Gastroesophageal sphincter (tissue), 4 donors: ENCODE results near the gene FANCC. TPM values are rescaled to one million over a fixed set of nuclear protein-coding genes. Genes with fewer than 3 reads are reported as not detected.
A peak's percentile ranks its signal among the peaks of the same experiment; 100 is the strongest.

ENCODE experiments used
- ATAC-seq: fragments of 150-250 bp; one replicate; pipeline ENCODE4 v1.9.1; 2016; ENCODE audit warnings: mild to moderate bottlenecking, moderate library complexity
- H3K27ac ChIP-seq, 4 donors: fragments of 200-600 bp; sonication (generic) in 3 of 4; 1 replicate in 3 of 4; 2 replicates in 1 of 4; pipeline ENCODE4 v1.5.1; 2016 to 2019
- H3K27me3 ChIP-seq: fragments of 200-600 bp; sonication (generic); one replicate; pipeline ENCODE4 v1.5.1; 2019
- H3K36me3 ChIP-seq, 2 donors: fragments of 200-600 bp; sonication (generic); one replicate each; pipeline ENCODE4 v1.5.1; 2019; ENCODE audit warnings: control low read depth in 1 of 2
- H3K4me1 ChIP-seq, 3 donors: fragments of 200-600 bp; sonication (generic); 1 replicate in 2 of 3; 2 replicates in 1 of 3; pipeline ENCODE4 v1.5.1; 2016 to 2019; ENCODE audit warnings: control low read depth in 2 of 3
- H3K4me3 ChIP-seq, 2 donors: fragments of 200-600 bp; sonication (generic); one replicate each; pipeline ENCODE4 v1.5.1; 2019; ENCODE audit warnings: mild to moderate bottlenecking in 1 of 2, moderate library complexity in 1 of 2
- H3K9me3 ChIP-seq, 3 donors: fragments of 200-600 bp; sonication (generic); one replicate each; pipeline ENCODE4 v1.5.1; 2017 to 2019; ENCODE audit warnings: control low read depth in 2 of 3
- EP300 ChIP-seq: sonication (generic); formaldehyde crosslinking; IDR thresholded peaks from one replicate; pipeline ENCODE4 v1.6.1; 2017; ENCODE audit warnings: antibody characterized with exemption, mild to moderate bottlenecking
- POLR2A ChIP-seq, 2 donors: fragments of 450-650 bp; IDR thresholded peaks; one replicate each; pipeline ENCODE4 v1.6.1; 2017; ENCODE audit warnings: antibody characterized with exemption in 2 of 2, mild to moderate bottlenecking in 2 of 2, moderate library complexity in 1 of 2
- POLR2AphosphoS5 ChIP-seq: sonication (generic); formaldehyde crosslinking; IDR thresholded peaks from one replicate; pipeline ENCODE4 v1.6.1; 2017; ENCODE audit warnings: antibody characterized with exemption
- WGBS, 2 donors: methylation state at CpG; one replicate each; pipeline ENCODE4 v1.1.5; 2018; ENCODE audit warnings: low coverage in 1 of 2; 5-methylcytosine and 5-hydroxymethylcytosine counted together
- total RNA-seq, 4 donors: library from RNA; depleted of rRNA; stranded (reverse); fragments of >200 nt; gene quantifications; one replicate each; pipeline ENCODE4 v1.1.0, GENCODE V29; 2016
- TF ChIP-seq, protein P1 (sequence below), 4 experiments: fragments of 200-600 bp in 2 of 4; fragments of 450-650 bp in 2 of 4; sonication (generic) in 1 of 4; IDR thresholded peaks; one replicate each; pipeline ENCODE4 v1.5.1; 2017 to 2019; ENCODE audit warnings: antibody characterized with exemption in 4 of 4, mild to moderate bottlenecking in 2 of 4, moderate library complexity in 2 of 4

FANCC gene
- total RNA-seq, 4 donors from 2014 or later = 4.9 to 9.4 (median 7.4) TPM

DNA sequence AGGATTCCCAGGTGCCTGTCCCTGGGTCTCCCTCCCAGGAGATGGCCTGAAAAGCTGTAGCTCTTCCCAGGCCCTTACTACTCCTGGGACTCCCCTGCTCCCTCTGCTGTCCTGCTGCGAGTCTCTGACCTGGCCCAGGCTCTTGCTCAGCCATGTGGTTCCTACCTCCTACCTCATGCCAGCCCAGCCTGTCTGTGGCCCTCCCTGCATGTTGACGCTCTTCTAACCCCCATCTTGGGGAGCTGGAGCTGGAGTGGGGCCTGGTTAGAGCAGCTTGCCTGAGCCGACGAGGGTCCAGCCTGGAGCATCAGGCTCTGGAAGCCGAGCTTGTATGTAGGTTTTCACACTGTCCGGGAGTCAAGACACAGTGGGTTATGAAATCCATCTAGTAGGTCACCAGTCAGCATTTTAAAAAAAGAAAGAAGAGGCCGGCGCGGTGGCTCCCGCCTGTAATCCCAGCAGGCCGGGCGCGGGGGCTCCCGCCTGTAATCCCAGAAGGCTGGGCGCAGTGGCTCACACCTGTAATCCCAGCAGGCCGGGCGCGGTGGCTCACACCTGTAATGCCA is 244.4 kb downstream of the FANCC start:
- WGBS, 2 donors = 54 to 80% methylated on average over 1 to 3 of the region's 18 CpGs
- TF ChIP-seq POLR2A (IDR thresholded peaks at IDR 0.05) = no peak
- TF ChIP-seq, protein P1, sequence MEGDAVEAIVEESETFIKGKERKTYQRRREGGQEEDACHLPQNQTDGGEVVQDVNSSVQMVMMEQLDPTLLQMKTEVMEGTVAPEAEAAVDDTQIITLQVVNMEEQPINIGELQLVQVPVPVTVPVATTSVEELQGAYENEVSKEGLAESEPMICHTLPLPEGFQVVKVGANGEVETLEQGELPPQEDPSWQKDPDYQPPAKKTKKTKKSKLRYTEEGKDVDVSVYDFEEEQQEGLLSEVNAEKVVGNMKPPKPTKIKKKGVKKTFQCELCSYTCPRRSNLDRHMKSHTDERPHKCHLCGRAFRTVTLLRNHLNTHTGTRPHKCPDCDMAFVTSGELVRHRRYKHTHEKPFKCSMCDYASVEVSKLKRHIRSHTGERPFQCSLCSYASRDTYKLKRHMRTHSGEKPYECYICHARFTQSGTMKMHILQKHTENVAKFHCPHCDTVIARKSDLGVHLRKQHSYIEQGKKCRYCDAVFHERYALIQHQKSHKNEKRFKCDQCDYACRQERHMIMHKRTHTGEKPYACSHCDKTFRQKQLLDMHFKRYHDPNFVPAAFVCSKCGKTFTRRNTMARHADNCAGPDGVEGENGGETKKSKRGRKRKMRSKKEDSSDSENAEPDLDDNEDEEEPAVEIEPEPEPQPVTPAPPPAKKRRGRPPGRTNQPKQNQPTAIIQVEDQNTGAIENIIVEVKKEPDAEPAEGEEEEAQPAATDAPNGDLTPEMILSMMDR (IDR thresholded peaks at IDR 0.05) = peak in 3 of 4 experiments; percentile 22 to 48 (median 31)
- TF ChIP-seq POLR2AphosphoS5 = no peak
- no peak for TF ChIP-seq EP300
- H3K9me3 ChIP-seq = no peaks in the 10 kb centered on the region
- no peaks in the 10 kb centered on the region for H3K27me3 ChIP-seq
- H3K36me3 ChIP-seq = peaks cover 0 to 23% of the 10 kb centered on the region in 2 donors
- peak overlapping the region in 3 of 4 donors; percentile 66 to 89 (median 87) for H3K27ac ChIP-seq
- ATAC-seq = peak; percentile 57
- H3K4me1 ChIP-seq = peaks cover 17 to 100% (median 71%) of the 10 kb centered on the region in 3 donors
- H3K4me3 ChIP-seq = no peak overlapping the region

DNA sequence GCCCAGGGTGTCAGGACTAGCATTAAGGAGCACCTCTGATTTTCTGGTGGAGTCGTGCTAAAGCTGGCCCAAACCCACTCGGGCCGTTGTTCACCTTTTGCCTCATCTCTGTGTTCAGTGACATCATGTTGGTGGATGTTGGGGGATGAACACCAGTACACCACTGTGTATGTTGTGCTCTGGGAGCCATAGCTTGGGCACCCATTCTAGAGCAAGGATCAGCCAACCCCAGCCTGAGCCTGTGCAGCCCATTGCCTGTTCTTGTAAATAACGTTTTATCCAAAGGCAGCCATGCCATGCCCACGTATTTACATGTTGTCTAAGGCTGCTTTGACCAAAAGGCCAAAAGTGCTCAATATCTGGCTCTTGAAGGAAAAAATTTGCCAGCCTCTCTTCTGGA is 245.6 kb downstream of the FANCC start:
- Histone ChIP-seq H3K36me3 (peaks cover 0 to 32% of the 10 kb centered on the region in 2 donors), H3K27ac (peak overlapping the region; percentile 8 to 89 (median 78)), H3K4me3 (no peak overlapping the region), H3K4me1 (peaks cover 15 to 100% (median 59%) of the 10 kb centered on the region in 3 donors), H3K9me3 (no peaks in the 10 kb centered on the region), H3K27me3 (no peaks in the 10 kb centered on the region)
- TF ChIP-seq EP300 (no peak), POLR2AphosphoS5 (no peak), POLR2A (IDR thresholded peaks at IDR 0.05) (no peak)
- TF ChIP-seq, protein P1 (IDR thresholded peaks at IDR 0.05) = no peak
- 50 to 80% methylated on average over 2 to 5 of the region's 5 CpGs for WGBS, 2 donors
- no peak for ATAC-seq

DNA sequence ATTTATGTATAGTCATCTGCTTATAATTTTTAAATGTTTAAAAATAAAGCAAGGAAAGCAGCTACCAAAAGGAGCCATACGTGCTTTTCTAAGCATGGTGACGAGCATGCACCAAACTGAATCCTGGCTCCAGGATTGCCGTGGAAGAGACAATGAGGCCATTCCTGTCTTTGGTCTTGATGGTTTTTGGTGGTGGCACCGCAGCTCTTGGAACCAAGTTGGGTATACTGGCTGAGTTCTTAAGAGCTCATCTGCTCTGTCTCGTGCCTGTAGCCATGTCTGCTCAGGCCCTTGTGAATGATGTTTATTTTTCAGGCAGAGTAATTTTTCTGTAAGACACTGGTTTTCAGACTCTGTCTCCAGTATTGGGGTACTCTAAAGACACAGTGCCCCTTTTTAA is 246.1 kb downstream of the FANCC start:
- TF ChIP-seq EP300 = no peak
- TF ChIP-seq, protein P1 (IDR thresholded peaks at IDR 0.05) = no peak
- TF ChIP-seq POLR2A (IDR thresholded peaks at IDR 0.05) = no peak
- H3K36me3 ChIP-seq = peaks cover 0 to 37% of the 10 kb centered on the region in 2 donors
- peaks cover 12 to 100% (median 54%) of the 10 kb centered on the region in 3 donors for H3K4me1 ChIP-seq
- H3K27me3 ChIP-seq = no peaks in the 10 kb centered on the region
- no peak overlapping the region for H3K4me3 ChIP-seq
- H3K9me3 ChIP-seq = no peaks in the 10 kb centered on the region
- 29 to 66% methylated on average over 4 to 5 of the region's 5 CpGs for WGBS, 2 donors
- H3K27ac ChIP-seq = peak overlapping the region; percentile 8 to 89 (median 78)
- ATAC-seq = no peak

DNA sequence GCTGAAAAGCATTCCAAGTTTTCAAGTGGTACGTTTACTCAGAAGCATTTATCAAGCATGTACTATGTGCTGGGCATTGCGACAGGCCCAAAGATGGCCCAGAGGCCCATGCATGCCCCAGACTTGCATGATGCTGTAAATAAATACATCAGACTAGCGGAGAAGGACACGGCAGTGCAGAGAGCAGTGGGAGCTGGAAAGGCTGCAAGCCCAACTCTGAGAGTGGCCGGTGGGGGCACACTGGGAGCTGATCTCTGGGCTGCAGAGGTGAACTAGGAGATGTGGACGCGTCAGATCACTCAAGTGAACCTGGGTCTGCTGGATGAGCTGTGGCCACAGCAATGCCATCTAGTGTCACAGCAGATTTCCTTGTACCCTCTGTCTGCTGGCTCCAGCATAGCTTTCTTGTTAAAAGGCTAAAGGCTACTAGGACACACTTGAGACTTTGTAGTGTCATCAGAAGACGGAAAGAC is 246.9 kb downstream of the FANCC start:
- no peaks in the 10 kb centered on the region for H3K27me3 ChIP-seq
- ATAC-seq = no peak
- H3K4me1 ChIP-seq = peaks cover 17 to 100% (median 51%) of the 10 kb centered on the region in 3 donors
- no peaks in the 10 kb centered on the region for H3K9me3 ChIP-seq
- H3K36me3 ChIP-seq = peaks cover 0 to 37% of the 10 kb centered on the region in 2 donors
- WGBS, 2 donors = 19 to 28% methylated on average over 7 to 8 of the region's 8 CpGs
- H3K27ac ChIP-seq = peak overlapping the region in 3 of 4 donors; percentile 31 to 89 (median 87)
- no peak overlapping the region for H3K4me3 ChIP-seq
- TF ChIP-seq POLR2AphosphoS5 (peak; percentile 31), POLR2A (IDR thresholded peaks at IDR 0.05) (no peak), EP300 (no peak)
- TF ChIP-seq, protein P1 (IDR thresholded peaks at IDR 0.05) = peak in 1 of 4 experiments; percentile 12

DNA sequence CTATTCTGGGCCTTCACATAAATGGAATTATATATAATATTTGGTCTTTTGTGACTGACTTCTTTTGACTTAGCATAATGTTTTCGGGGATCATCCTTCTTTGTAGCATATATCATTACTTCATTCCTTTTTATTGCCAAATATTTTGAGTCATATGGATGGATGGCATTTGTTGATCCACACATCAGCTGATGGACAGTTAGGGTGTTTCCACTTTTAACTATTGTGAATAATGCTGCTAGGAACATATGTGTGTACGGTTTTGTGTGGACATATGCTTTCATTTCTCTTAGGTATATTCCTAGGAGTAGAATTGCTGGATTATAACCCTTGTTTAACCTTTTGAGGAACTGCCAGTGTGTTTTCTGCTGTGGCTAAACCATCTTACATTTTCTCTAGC is 249.6 kb downstream of the FANCC start:
- Histone ChIP-seq H3K27ac (peak overlapping the region; percentile 61 to 89 (median 74)), H3K4me1 (peaks cover 19 to 100% (median 51%) of the 10 kb centered on the region in 3 donors), H3K36me3 (peaks cover 0 to 41% of the 10 kb centered on the region in 2 donors), H3K4me3 (no peak overlapping the region), H3K27me3 (no peaks in the 10 kb centered on the region), H3K9me3 (no peaks in the 10 kb centered on the region)
- TF ChIP-seq POLR2AphosphoS5 (no peak), EP300 (no peak), POLR2A (IDR thresholded peaks at IDR 0.05) (no peak)
- TF ChIP-seq, protein P1 (IDR thresholded peaks at IDR 0.05) = no peak
- no peak for ATAC-seq
- 17 to 29% methylated on average over 2 of the region's 2 CpGs for WGBS, 2 donors
